IMR-90 (cell line): Measurements from ENCODE around the gene KIF21A. TPM values are rescaled to one million over a fixed set of nuclear protein-coding genes. Genes with fewer than 3 reads are reported as not detected.

Source experiments
- ATAC-seq: fragments of 200-7000 bp; cut with Tn5 transposase; 2 replicates; pipeline ENCODE4 v1.9.1; 2020; ENCODE audit warnings: low read depth, mild to moderate bottlenecking, moderate library complexity
- BruUV-seq: library from RNA; stranded (reverse); fragments of 400-500 nt; replicated peaks from 2 replicates; lab custom pipeline; 2021; lab: Mats Ljungman, UMichigan
- CTCF ChIA-PET: fragments of 300-600 bp; formaldehyde crosslinking; extraction: SDS; loops from one replicate; lab custom pipeline; 2021; ENCODE audit warnings: antibody characterized with exemption; lab: Yijun Ruan, JAX
- POLR2A ChIA-PET: fragments of 300-600 bp; sonication (Branson Sonifier 250); formaldehyde crosslinking; loops from one replicate; lab custom pipeline; 2022; ENCODE audit warnings: antibody characterized with exemption; ENCODE audit not compliant: unreplicated experiment; lab: Charles Lee
- DNase-seq: peaks from one replicate; pipeline ENCODE4 v3.0.0; 2013
- H2AFZ ChIP-seq: replicated peaks from 2 replicates; pipeline ENCODE3; 2013; ENCODE audit warnings: low read length, mild to moderate bottlenecking; ENCODE audit not compliant: poor library complexity
- H2AK5ac ChIP-seq: 2 replicates; pipeline ENCODE4 v1.6.1; 2013; ENCODE audit warnings: low read depth, low read length, inconsistent platforms
- H2AK9ac ChIP-seq: replicated peaks from 2 replicates; pipeline ENCODE3; 2013; ENCODE audit warnings: mild to moderate bottlenecking, low read depth, low read length, moderate library complexity; ENCODE audit not compliant: poor library complexity
- H2BK120ac ChIP-seq: 2 replicates; pipeline ENCODE4 v1.6.1; 2013; ENCODE audit warnings: low read depth, low read length, inconsistent platforms
- H2BK15ac ChIP-seq: 3 replicates; pipeline ENCODE4 v1.6.1; 2013; ENCODE audit warnings: low read depth, low read length, inconsistent platforms
- H2BK20ac ChIP-seq: 2 replicates; pipeline ENCODE4 v1.6.1; 2013; ENCODE audit warnings: low read depth, mild to moderate bottlenecking, inconsistent platforms, low read length, moderate library complexity
- H2BK5ac ChIP-seq: 2 replicates; pipeline ENCODE4 v1.6.1; 2013; ENCODE audit warnings: mild to moderate bottlenecking, low read depth, low read length, inconsistent platforms; ENCODE audit not compliant: poor library complexity, severe bottlenecking
- H3K14ac ChIP-seq: replicated peaks from 2 replicates; pipeline ENCODE4 v1.6.1; 2013; ENCODE audit warnings: low read depth, low read length, inconsistent platforms
- H3K18ac ChIP-seq: 2 replicates; pipeline ENCODE4 v1.6.1; 2013; ENCODE audit warnings: low read depth, low read length, control low read depth
- H3K23ac ChIP-seq: 2 replicates; pipeline ENCODE4 v1.6.1; 2013; ENCODE audit warnings: low read depth, low read length, inconsistent platforms
- H3K27ac ChIP-seq: 2 replicates; pipeline ENCODE4 v1.5.1; 2013; ENCODE audit warnings: mild to moderate bottlenecking, control low read depth, low read length; ENCODE audit not compliant: insufficient read depth
- H3K27me3 ChIP-seq: 2 replicates; pipeline ENCODE4 v1.6.1; 2013; ENCODE audit warnings: low read length; ENCODE audit not compliant: control insufficient read depth, insufficient read depth
- H3K36me3 ChIP-seq: 2 replicates; pipeline ENCODE4 v1.6.1; 2013; ENCODE audit warnings: low read length, mixed read lengths; ENCODE audit not compliant: control insufficient read depth, insufficient read depth
- H3K4ac ChIP-seq: 2 replicates; pipeline ENCODE4 v1.6.1; 2013; ENCODE audit warnings: low read depth, low read length, inconsistent platforms
- H3K4me1 ChIP-seq: 2 replicates; pipeline ENCODE4 v1.6.1; 2013; ENCODE audit warnings: low read length, mixed read lengths; ENCODE audit not compliant: control insufficient read depth, insufficient read depth
- H3K4me2 ChIP-seq: 2 replicates; pipeline ENCODE4 v1.6.1; 2013; ENCODE audit warnings: low read depth, mild to moderate bottlenecking, control low read depth, low read length, moderate library complexity
- H3K4me3 ChIP-seq: 2 replicates; pipeline ENCODE4 v1.5.1; 2013; ENCODE audit warnings: low read depth, mild to moderate bottlenecking, control low read depth, low read length, moderate library complexity; ENCODE audit not compliant: insufficient read depth
- H3K56ac ChIP-seq: 2 replicates; pipeline ENCODE4 v1.6.1; 2013; ENCODE audit warnings: low read length, inconsistent platforms; ENCODE audit not compliant: insufficient read depth; ENCODE audit errors: extremely low read depth
- H3K79me1 ChIP-seq, 2 experiments: 2 replicates each; pipeline ENCODE4 v1.6.1; 2013; ENCODE audit warnings: low read length in 2 of 2, inconsistent platforms in 1 of 2, low read depth in 1 of 2
- H3K9ac ChIP-seq: 2 replicates; pipeline ENCODE4 v1.6.1; 2013; ENCODE audit warnings: low read depth, low read length, control low read depth
- H3K9me1 ChIP-seq: 2 replicates; pipeline ENCODE4 v1.6.1; 2013; ENCODE audit warnings: low read length, inconsistent platforms; ENCODE audit not compliant: insufficient read depth
- H3K9me3 ChIP-seq: 2 replicates; pipeline ENCODE4 v1.6.1; 2013; ENCODE audit warnings: low read length; ENCODE audit not compliant: control insufficient read depth, insufficient read depth
- H4K20me1 ChIP-seq: 2 replicates; pipeline ENCODE4 v1.6.1; 2013; ENCODE audit warnings: low read length, inconsistent platforms; ENCODE audit not compliant: insufficient read depth
- H4K5ac ChIP-seq: 2 replicates; pipeline ENCODE4 v1.6.1; 2013; ENCODE audit warnings: mild to moderate bottlenecking, low read depth, low read length, control low read depth
- H4K8ac ChIP-seq, 2 experiments: 2 replicates each; pipeline ENCODE4 v1.6.1; 2013; ENCODE audit warnings: low read depth in 2 of 2, low read length in 2 of 2, control low read depth in 1 of 2, inconsistent platforms in 1 of 2
- H4K91ac ChIP-seq: 2 replicates; pipeline ENCODE4 v1.6.1; 2013; ENCODE audit warnings: low read depth, low read length, inconsistent platforms; ENCODE audit not compliant: insufficient read depth
- WGBS, 2 experiments: methylation state at CpG; one replicate each; pipeline versions ENCODE4 v1.1.5 to v1.1.7; 2013; ENCODE audit warnings: missing lambda C conversion rate in 2 of 2; ENCODE audit not compliant: insufficient read length in 1 of 2; ENCODE audit errors: extremely low coverage in 2 of 2; 5-methylcytosine and 5-hydroxymethylcytosine counted together
- dilution Hi-C: fragments of 300-500 bp; cut with HindIII; formaldehyde crosslinking; loops from one replicate; pipeline ENCODE4 v1.14.3; 2018; ENCODE audit warnings: low sequenced_read_pairs; ENCODE audit not compliant: unreplicated experiment
- in situ Hi-C: fragments of 300-500 bp; cut with MboI; formaldehyde crosslinking; loops from 3 replicates; pipeline ENCODE4 v1.14.3; 2019; ENCODE audit warnings: low sequenced_read_pairs, inconsistent platforms, mixed read lengths
- intact Hi-C: fragments of 100-400 bp; cut with micrococcal nuclease; formaldehyde crosslinking; loops from 2 replicates; pipeline ENCODE4 v1.10.0; 2022
- polyA plus RNA-seq, 3 experiments: library from polyadenylated mRNA; depleted of rRNA; stranded (reverse); fragments of >200 nt; gene quantifications; 2 replicates each; pipeline ENCODE4 v1.2.3, GENCODE V29; 2012; ENCODE audit warnings: low replicate concordance in 1 of 3
- total RNA-seq: library from RNA; depleted of rRNA; stranded (reverse); fragments of >200 nt; gene quantifications from 2 replicates; pipeline ENCODE4 v1.2.3, GENCODE V29; 2012
- TF ChIP-seq, protein P1 (sequence below): fragments of 150-350 bp; IDR thresholded peaks from 2 replicates; pipeline ENCODE4 v1.6.1; 2017; ENCODE audit warnings: mild to moderate bottlenecking, antibody characterized with exemption, low read length, low read depth

KIF21A gene
- total and polyA plus RNA-seq, 2 of the 4 experiments (the other 2 are of a cell fraction), result 0.38 to 1.1 TPM

DNA sequence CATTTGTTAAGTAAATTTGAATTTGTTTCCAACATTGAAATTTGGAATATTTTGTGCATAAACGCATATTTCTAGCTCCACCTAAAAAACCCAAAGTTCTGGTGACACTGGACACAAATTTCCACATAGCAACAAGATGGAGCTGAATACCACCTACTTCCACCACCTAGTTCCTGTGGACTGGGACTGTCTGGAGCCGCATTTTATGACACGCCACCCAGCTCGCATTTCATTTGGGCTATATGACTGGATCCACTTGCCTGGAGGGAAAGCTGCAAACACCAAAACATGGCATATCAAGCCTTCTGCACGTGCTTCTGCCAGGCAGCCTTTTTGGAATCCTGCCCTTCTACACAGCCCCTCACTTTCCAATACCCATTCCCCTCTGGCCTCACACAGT is 173.4 kb downstream of the KIF21A start:
- intact Hi-C loops (no loop called here), dilution Hi-C loops (no loop called here)

More for the DNA sequence above, 173.4 kb downstream of the KIF21A start:
- Histone ChIP-seq H3K56ac (no peak overlapping the region), H4K20me1 (no peaks in the 10 kb centered on the region), H2BK15ac (no peak overlapping the region), H4K8ac (no peak overlapping the region), H4K91ac (no peak overlapping the region), H3K27ac (no peak overlapping the region), H3K36me3 (no peaks in the 10 kb centered on the region), H2BK5ac (no peak overlapping the region), H3K4me1 (no peaks in the 10 kb centered on the region), H3K9ac (no peak overlapping the region), H3K9me3 (peaks cover 4% of the 10 kb centered on the region; the same call in 1 of the 2 replicates), H3K14ac (no peak overlapping the region), H2AFZ (no peak overlapping the region), H2AK9ac (no peak overlapping the region), H4K5ac (no peak overlapping the region), H2BK120ac (no peak overlapping the region), H3K27me3 (no peaks in the 10 kb centered on the region), H3K4me2 (no peak overlapping the region), H2AK5ac (no peak overlapping the region), H3K4ac (no peak overlapping the region), H3K4me3 (no peak overlapping the region), H3K18ac (no peak overlapping the region), H3K79me1 (no peaks in the 10 kb centered on the region), H3K9me1 (no peaks in the 10 kb centered on the region), H2BK20ac (no peak overlapping the region), H3K23ac (no peak overlapping the region)
- in situ Hi-C loops, result no loop called here
- BruUV-seq, result no TSS peak
- ATAC-seq (no peak), DNase-seq (no peak)
- ChIA-PET POLR2A (no interaction called here), CTCF (interaction anchor here (0.6 kb wide), 1 partner anchor 1587 kb away, joined by 3 read pairs; no protein-coding TSS in a partner anchor)
- 65% methylated on average over 4 of the region's 5 CpGs; no CpG with 5 or more reads in 1 of the 2 experiments for WGBS, 2 experiments
- TF ChIP-seq, protein P1, sequence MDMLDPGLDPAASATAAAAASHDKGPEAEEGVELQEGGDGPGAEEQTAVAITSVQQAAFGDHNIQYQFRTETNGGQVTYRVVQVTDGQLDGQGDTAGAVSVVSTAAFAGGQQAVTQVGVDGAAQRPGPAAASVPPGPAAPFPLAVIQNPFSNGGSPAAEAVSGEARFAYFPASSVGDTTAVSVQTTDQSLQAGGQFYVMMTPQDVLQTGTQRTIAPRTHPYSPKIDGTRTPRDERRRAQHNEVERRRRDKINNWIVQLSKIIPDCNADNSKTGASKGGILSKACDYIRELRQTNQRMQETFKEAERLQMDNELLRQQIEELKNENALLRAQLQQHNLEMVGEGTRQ, result no peak
